ENCODE data around the gene LRRC8D. TPM values are rescaled to one million over a fixed set of nuclear protein-coding genes. Genes with fewer than 3 reads are reported as not detected.

The LRRC8D gene
- total and polyA plus RNA-seq, 2 experiments from 2014 or later: 23.6 to 48.8 TPM

GRCh38 chr1:89918794-89919155 is 97.9 kb downstream of the LRRC8D start (continued):
- TF ChIP-seq REST (IDR thresholded peaks at IDR 0.05; ENCODE audit: unreplicated experiment) (no peak), ETS1 (IDR thresholded peaks at IDR 0.05) (no peak), ZNF331 (CRISPR knock-in tag; IDR thresholded peaks at IDR 0.05; ENCODE audit: low read depth) (no peak), JUNB (IDR thresholded peaks at IDR 0.05; ENCODE audit: unreplicated experiment) (no peak), CREB1 (CRISPR knock-in tag; IDR thresholded peaks at IDR 0.05; ENCODE audit: low read depth) (no peak), POLR2AphosphoS5 (IDR thresholded peaks at IDR 0.05; ENCODE audit: low read depth) (no peak)

- peaks cover 38% of the 10 kb centered on the region for H3K36me3 Mint-ChIP-seq (ENCODE audit: low read depth)
- Histone ChIP-seq H3K4me3 (no peak overlapping the region), H3K27me3 (ENCODE audit: insufficient read depth) (no peaks in the 10 kb centered on the region), H3K36me3 (ENCODE audit: insufficient read depth) (peaks cover 7% of the 10 kb centered on the region; the same call in 1 of the 2 replicates), H3K27ac (ENCODE audit: low read depth) (peak overlapping the region; percentile 70), H3F3A (replicated peaks; ENCODE audit: low read depth) (0 out of 2 replicates have a peak, but pooled peaks cover 6% of the 10 kb centered on the region), H4K20me1 (replicated peaks; ENCODE audit: insufficient read depth) (no peaks in the 10 kb centered on the region), H2AFZ (no peak overlapping the region), H3K4me2 (peak overlapping the region; percentile 46), H3K9me2 (ENCODE audit: insufficient read depth) (no peaks in the 10 kb centered on the region), H3K79me2 (replicated peaks; ENCODE audit: insufficient read depth) (peaks cover 61% of the 10 kb centered on the region), H3K4me1 (ENCODE audit: insufficient read depth) (peaks cover 33% of the 10 kb centered on the region)
- no peaks in the 10 kb centered on the region for H3K27me3 Mint-ChIP-seq (ENCODE audit: insufficient read depth, low read depth, poor library complexity)
- ATAC-seq (no peak), DNase-seq (ENCODE audit: low spot score) (no peak)
- no peak overlapping the region for H3K4me3 Mint-ChIP-seq
- no peak for TF ChIP-seq REST (IDR thresholded peaks at IDR 0.05; ENCODE audit: unreplicated experiment)
- peaks cover 9% of the 10 kb centered on the region; the same call in 2 of the 3 replicates for H3K9me3 Mint-ChIP-seq
- H3K4me1 Mint-ChIP-seq: peaks cover 38% of the 10 kb centered on the region
- H3K27ac Mint-ChIP-seq: no peak overlapping the region
Measured at GRCh38 chr1:89919174-89919573, 98.3 kb downstream of the LRRC8D start.
